Fibroblast of peridontal ligament (primary cell): ENCODE results near the gene PLCB4.

Source experiments
- DNase-seq: peaks from one replicate; pipeline ENCODE4 v3.0.0-alpha.2; 2010; ENCODE audit errors: extremely low read depth

PLCB4 gene

GRCh38 chr20:9402546-9402945 lies 333.7 kb downstream of the PLCB4 start:
- DNase-seq, result no peak

- no peak for DNase-seq
Observed at GRCh38 chr20:9403448-9403847, 334.6 kb downstream of the PLCB4 start.

GRCh38 chr20:9407805-9408421 lies 339.0 kb downstream of the PLCB4 start:
- peak; percentile 89 for DNase-seq

- DNase-seq, result peak; percentile 58
Observed at GRCh38 chr20:9408422-9409300, 339.8 kb downstream of the PLCB4 start.

- peak; percentile 60 for DNase-seq
Observed at GRCh38 chr20:9409352-9409751, 340.5 kb downstream of the PLCB4 start.

GRCh38 chr20:9409981-9410380 lies 341.1 kb downstream of the PLCB4 start:
- DNase-seq, result peak; percentile 89

GRCh38 chr20:9411833-9412232 lies 342.9 kb downstream of the PLCB4 start:
- DNase-seq, result no peak

GRCh38 chr20:9412309-9412708 lies 343.4 kb downstream of the PLCB4 start:
- no peak for DNase-seq

- DNase-seq, result no peak
Observed at GRCh38 chr20:9413001-9413400, 344.1 kb downstream of the PLCB4 start.

GRCh38 chr20:9415426-9415825 lies 346.5 kb downstream of the PLCB4 start:
- DNase-seq, result no peak

GRCh38 chr20:9416421-9416820 lies 347.5 kb downstream of the PLCB4 start:
- no peak for DNase-seq

- peak; percentile 63 for DNase-seq
Observed at GRCh38 chr20:9417665-9418064, 348.8 kb downstream of the PLCB4 start.

GRCh38 chr20:9422321-9423057 lies 353.6 kb downstream of the PLCB4 start:
- DNase-seq, result peak; percentile 87

GRCh38 chr20:9424551-9424950 lies 355.7 kb downstream of the PLCB4 start:
- DNase-seq, result no peak

GRCh38 chr20:9427430-9428291 lies 358.8 kb downstream of the PLCB4 start:
- peak; percentile 49 for DNase-seq

GRCh38 chr20:9428292-9428607 lies 359.4 kb downstream of the PLCB4 start:
- no peak for DNase-seq

- DNase-seq, result no peak
Observed at GRCh38 chr20:9439806-9440205, 370.9 kb downstream of the PLCB4 start.

GRCh38 chr20:9440892-9441291 lies 372.0 kb downstream of the PLCB4 start:
- DNase-seq, result peak; percentile 39

GRCh38 chr20:9441948-9442347 lies 373.1 kb downstream of the PLCB4 start:
- DNase-seq, result no peak

- peak; percentile 35 for DNase-seq
Observed at GRCh38 chr20:9442858-9443257, 374.0 kb downstream of the PLCB4 start.

- no peak for DNase-seq
Observed at GRCh38 chr20:9444921-9445320, 376.0 kb downstream of the PLCB4 start.

- no peak for DNase-seq
Observed at GRCh38 chr20:9447182-9447581, 378.3 kb downstream of the PLCB4 start.
